GM18907 (cell line): ENCODE measurements around the gene LYAR.
"Not testable (repeated sequence)": the region's sequence is repeated elsewhere in the genome, so short reads cannot be mapped to it uniquely, and the experiment has no call there.

Source experiments
- ATAC-seq: cut with Tn5 transposase; IDR thresholded peaks from one replicate; pipeline ENCODE4 v1.9.1; 2021; ENCODE audit warnings: mild to moderate bottlenecking, moderate library complexity; ENCODE audit not compliant: unreplicated experiment

LYAR gene

DNA sequence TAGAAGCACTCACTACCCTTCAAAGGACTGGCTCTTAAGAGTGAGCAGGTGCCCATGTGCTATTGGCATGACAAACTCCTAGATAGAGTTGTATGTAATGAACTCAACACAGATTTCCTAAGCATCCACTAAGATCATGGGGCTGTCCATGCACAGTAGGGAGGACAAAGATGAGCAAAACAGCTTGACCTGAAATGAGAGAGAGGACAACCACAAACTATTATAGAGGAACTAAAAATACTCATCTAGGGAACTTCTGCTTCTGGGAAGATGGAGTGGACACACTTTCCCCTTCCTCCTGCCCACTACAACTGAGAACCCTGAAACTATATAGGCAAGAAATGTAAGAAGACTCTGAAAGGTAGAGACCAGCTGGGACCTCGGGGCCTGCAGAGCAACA, 21.2 kb downstream of the LYAR start:
- no peak for ATAC-seq

GRCh38 chr4:4267981-4268380, 22.0 kb downstream of the LYAR start:
- no peak for ATAC-seq

DNA sequence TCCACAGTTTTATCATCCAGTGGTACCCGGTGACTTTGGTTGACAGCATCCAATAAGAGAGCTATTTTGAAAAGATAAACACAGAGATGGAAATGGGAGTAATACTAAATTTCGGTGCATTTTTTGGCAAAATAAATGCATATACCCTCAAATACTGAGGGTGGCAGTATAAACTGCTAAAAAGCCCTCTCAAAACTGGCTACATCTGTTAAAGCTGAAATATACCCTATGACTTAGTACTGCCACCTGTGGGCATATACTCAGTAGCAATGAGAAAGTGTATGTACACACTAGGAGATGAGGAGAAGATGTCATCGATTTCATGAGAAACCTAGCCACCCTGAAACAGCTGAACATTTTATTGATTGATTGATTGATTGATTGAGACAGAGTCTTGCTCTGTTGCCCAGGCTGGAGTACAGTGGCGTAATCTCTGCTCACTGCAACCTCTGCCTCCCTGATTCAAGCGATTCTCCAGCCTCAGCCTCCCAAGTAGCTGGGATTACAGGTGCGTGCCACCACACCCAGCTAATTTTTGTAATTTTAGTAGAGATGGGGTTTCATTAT, 29.7 kb downstream of the LYAR start:
- peak; percentile 60 for ATAC-seq

DNA sequence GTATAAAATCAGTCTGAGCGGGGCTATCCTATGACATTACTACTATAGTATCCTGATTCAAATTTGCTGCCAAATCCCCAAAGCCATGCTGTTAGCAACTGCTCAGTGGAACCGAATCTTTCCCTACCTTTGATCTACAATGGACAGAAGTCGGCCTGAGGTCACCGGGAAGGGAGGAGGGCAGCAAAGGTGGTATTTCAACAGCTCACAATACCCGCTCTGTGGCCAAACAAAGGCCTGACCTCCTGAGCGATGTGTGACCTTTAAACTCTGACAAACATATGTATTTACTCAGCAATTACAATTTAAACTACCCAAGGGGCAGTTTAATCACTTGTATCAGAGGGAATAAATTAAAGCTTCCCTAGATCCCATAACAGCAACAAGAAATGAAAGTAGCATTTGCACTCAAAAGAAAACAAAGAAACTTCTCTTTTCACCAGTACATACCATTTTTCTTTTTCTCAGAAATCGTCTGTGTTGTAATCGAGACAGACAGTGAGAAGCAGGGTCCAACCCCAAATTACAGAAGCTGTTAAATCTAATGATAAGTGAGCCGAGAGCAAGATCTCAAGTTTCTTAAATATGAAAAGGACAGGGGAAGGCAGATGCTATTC, 30.4 kb downstream of the LYAR start:
- no peak for ATAC-seq

GRCh38 chr4:4257705-4258104, 32.2 kb downstream of the LYAR start:
- ATAC-seq: not testable (repeated sequence)

- no peak for ATAC-seq
These were observed 33.2 kb downstream of the LYAR start for GRCh38 chr4:4256799-4257198.

DNA sequence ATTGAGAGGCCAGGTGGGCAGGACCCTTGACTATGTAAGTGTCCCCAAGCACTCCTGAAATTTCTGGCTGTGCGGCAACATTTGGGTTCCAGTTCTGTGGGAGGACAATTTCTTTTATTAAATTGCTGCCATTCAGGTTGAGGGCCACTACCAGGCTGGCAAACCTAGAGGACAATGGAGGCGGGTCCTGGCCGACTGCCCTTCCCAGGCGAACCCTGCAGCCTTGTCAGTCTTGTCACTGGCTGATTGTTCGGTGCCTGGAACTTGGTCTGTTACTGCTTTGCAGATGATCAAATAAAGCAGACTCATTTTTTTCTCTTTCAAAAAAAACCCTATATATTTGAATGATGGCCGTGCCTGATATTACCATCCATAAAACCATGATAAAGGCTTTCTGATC, 35.3 kb downstream of the LYAR start:
- no peak for ATAC-seq

DNA sequence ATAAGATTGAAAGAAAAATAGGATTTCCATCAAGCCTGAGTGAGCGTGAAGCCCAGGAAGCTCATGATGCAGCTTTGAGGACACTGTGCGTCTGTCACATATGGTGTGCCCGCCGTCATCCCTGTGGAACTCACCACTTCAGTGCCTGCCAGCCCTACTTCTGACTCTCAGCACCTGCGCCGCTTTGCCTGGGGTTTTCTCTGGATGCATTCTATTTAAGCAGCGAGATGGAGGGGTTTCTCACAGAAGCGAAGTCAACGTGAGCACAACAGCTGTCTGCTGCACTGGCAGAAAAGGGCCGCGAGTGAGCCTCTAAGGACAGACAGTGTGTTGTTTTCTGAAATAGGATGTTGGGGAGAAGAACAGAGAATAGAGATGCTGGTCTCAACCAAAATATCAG, 35.8 kb downstream of the LYAR start:
- ATAC-seq: no peak

GRCh38 chr4:4249866-4250265, 40.1 kb downstream of the LYAR start:
- no peak for ATAC-seq

DNA sequence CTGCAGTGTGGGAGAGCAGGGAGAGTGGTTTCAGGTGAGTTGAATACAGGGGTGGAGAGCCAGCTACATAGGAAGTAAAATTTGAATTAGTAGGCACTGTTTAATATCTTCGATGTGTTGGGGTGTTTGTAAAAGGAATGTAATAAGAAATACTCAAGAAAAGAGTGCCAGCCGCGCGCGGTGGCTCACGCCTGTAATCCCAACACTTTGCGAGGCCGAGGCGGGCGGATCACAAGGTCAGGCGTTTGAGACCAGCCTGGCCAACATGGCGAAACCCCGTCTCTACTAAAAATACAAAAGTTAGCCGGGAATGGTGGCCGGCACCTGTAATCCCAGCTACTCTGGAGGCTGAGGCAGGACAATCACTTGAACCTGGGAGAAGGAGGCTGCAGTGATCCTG, 40.6 kb downstream of the LYAR start:
- ATAC-seq: not testable (repeated sequence)

DNA sequence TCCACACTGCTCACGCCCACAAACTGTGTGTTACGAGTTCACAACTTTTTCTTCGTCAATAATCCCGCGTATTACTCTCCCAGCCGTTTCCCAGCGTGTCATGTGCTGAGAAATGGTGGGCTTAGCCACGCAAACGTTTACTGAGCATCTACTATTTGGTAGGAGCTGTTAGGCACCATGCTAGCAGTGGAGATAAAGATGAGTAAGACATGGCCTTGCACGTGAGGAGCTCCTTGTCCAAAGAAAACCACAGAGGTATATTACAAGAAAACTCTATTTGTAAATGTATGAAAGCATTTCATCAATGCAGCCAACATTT, 41.1 kb downstream of the LYAR start:
- no peak for ATAC-seq

DNA sequence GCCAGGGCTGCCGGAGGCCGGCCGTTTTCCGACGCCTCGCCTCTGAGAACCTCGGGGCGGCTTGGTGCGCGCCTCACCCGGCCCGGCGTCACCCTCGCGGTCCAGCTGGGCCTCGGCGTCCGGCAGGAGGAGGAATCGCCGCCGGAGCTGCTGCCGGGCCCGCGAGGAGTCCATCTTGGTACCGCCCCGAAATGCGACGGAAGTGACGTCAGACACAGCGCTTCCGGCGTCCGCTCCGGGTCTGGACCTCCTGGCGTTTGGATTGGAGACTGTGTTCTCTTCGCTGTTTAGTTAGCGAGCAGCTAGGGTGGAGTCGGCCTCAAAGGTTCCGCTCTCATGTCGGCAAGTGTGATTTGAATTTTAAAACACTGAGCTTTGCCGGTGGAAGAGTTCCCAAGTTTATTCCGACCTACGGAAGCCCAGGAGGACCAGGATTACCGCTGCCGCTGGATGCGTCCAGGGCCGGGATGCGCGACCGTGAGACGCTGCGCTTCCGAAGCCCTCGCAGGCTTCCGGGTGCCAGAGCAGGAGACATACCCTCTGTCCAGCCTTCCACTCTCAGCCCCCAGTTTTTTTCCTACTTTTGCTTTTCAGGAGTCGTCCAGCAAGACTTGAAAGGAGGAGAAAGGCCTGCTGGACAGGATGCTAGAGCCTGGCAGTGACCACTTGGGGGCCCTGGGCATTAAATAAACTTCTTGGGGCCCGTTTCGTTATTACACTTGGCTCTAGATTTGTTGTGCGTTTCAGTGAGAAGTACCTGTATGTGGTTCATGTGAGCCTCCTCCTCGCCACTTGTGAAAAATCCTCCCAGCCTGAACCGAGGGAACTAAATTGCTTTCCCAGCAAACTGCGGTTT, 41.7 kb downstream of the LYAR start, which contains the start of gene TMEM128:
TSS of gene TMEM128 (minus strand) at position 195 of the 856 bp plus-strand sequence. CDS start at position 174, 21 bp downstream.
- peak; percentile 93 for ATAC-seq

DNA sequence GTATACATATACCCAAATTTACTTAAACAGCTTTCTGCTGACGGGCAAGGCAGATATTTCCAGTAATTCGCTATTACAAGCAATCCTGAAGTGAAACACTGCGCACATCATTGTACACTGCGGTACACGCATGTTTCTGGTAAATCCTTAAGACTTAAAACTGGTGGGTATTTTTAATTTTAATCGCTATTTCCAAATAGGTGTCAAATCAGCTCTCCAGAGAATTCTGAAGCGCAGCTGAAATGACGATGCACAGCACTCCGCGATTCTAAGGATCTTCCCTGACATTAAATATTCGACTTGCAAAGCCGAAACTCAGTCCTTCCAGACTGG, 42.3 kb downstream of the LYAR start:
- peak; percentile 6 for ATAC-seq

- no peak for ATAC-seq
These were observed 44.8 kb downstream of the LYAR start for GRCh38 chr4:4245172-4245571.

DNA sequence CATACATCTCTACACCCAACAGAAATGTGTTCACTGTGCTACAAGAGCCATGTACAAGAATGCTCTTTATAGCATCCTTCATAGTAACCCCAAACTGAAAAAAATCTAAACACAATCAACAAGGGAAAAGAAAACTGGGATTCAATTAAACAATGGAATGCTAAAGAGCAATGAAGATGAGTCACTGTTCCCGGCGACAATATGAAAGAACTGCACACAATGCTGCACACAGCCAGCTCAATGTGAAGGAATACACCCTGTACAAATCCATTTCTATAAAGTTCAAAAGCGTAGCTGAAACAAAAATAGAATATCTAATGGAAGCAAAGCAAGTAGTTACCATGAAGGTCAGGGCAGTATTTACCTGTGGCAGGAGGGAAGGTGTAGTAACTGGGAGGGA, 50.4 kb downstream of the LYAR start:
- ATAC-seq: not testable (repeated sequence)

GRCh38 chr4:4233610-4234009, 56.3 kb downstream of the LYAR start:
- ATAC-seq: no peak

GRCh38 chr4:4228356-4228668, 61.6 kb downstream of the LYAR start:
- no peak for ATAC-seq

GRCh38 chr4:4227510-4228355, 62.2 kb downstream of the LYAR start:
- ATAC-seq: no peak

DNA sequence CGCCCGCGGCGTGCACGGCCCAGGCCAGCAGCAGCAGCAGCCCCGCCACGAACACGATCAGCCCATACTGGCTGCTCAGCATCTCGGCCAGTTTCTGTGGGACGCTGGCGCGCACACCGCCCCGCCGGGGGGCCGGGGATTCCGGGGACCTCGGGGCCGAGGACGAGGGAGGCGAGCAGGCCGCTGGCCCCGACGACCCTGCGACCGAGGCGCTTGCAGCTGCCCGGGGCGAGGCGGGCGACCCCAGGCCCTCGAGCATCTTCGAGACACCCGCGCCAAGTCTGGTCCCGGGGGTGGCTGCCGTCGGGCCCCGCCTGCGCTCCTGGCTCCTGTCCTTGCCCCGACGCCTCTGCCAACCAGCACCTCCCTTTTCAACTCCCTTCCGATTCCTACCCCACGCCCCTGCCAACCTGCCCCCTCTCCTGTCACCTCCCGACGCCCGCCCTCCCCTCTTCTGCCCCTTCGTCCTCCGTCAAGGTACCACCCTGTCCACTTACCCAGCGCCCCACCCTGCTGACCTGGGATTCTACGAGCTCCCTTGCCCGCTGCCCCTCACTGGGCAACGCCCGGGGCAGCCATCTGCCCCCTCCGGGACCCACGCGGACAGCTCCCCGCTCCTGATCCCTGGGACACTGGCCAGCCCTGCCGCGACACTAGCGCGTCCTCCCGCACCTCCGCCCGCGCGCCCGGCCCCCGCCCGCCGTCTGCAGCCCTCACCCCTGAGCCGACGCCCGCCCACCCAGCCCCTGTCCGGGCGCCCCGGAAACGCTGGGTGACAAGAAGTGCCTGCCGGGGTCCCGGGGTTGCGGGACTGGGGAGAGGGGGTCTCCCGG, 63.1 kb downstream of the LYAR start, which contains the start of gene OTOP1:
TSS of gene OTOP1 (minus strand) at position 324 of the 833 bp plus-strand sequence. CDS start at position 259, 65 bp downstream.
- no peak for ATAC-seq

DNA sequence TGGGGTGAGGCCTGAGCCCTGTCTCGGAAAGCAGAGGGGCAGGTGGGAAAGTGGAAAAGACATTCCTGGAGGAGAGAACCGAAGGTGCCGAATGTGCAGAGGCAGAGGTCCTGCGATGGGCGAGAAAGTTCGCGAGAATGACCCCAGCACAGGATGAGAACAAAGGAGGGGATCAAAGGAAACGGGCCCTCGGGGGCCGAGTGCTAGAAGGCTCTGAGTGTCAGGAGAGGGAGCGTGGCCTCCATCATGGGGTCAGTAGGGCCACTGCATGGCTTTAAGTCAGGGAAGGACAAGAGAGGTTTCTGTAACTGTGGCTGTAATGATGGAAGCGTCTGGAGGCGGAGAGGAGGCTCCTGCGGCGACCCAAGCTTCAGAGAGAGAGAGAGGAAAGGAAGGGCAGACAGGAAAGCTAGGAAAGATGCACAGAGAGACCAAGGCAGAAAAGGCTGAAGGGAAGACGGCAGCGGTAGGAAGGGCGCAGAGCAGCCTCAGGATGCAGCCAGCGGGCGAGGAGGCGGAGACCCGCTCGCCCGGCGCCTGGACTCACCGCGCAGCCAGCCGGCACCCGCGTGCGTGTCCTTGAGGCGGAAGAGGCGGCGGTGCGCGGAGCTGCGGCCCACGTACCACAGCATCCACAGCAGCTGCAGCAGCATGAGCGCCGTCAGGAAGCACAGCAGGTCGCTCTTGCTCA, 63.9 kb downstream of the LYAR start:
- no peak for ATAC-seq
